ENCODE results near the gene MED31. TPM values are rescaled to one million over a fixed set of nuclear protein-coding genes. Genes with fewer than 3 reads are reported as not detected.
"Not testable (repeated sequence)": the region's sequence is repeated elsewhere in the genome, so short reads cannot be mapped to it uniquely, and the experiment has no call there.

MED31 gene
- total RNA-seq, 2 experiments from 2014 or later, result 23.1 to 23.2 TPM

- POLR2A ChIA-PET, result interaction anchor here (1.0 to 1.4 kb wide), 5 partner anchors 16 to 114 kb away, joined by 3 to 7 read pairs (median 4); partner anchors contain the start of genes KIAA0753 and XAF1
These were observed 6.4 kb upstream of the MED31 start for GRCh38 chr17:6657633-6658287.

GRCh38 chr17:6656797-6657632 lies 5.6 kb upstream of the MED31 start:
- ATAC-seq (ENCODE audit: low read depth) (peak; percentile 80), DNase-seq (peak; percentile 65)
- H3K9me3 Mint-ChIP-seq, result not testable (repeated sequence)
- POLR2A ChIA-PET, result interaction anchor here (1.0 to 1.4 kb wide), 5 partner anchors 15 to 114 kb away, joined by 3 to 7 read pairs (median 4); partner anchors contain the start of genes KIAA0753 and XAF1
- H3K27me3 Mint-ChIP-seq, result peaks cover 15% of the 10 kb centered on the region
- H3K36me3 Mint-ChIP-seq, result peaks cover 20% of the 10 kb centered on the region
- peak overlapping the region; percentile 94 for H3K4me3 Mint-ChIP-seq
- H3K27ac Mint-ChIP-seq, result peak overlapping the region; percentile 87
- peaks cover 42% of the 10 kb centered on the region for H3K4me1 Mint-ChIP-seq

More at GRCh38 chr17:6657633-6658287, 6.4 kb upstream of the MED31 start:
- peak overlapping the region; percentile 94 for H3K4me3 Mint-ChIP-seq
- peak overlapping the region; percentile 87 for H3K27ac Mint-ChIP-seq
- peaks cover 20% of the 10 kb centered on the region for H3K27me3 Mint-ChIP-seq
- no peaks in the 10 kb centered on the region for H3K9me3 Mint-ChIP-seq
- peaks cover 47% of the 10 kb centered on the region for H3K4me1 Mint-ChIP-seq
- H3K36me3 Mint-ChIP-seq, result peaks cover 20% of the 10 kb centered on the region
- ATAC-seq (ENCODE audit: low read depth) (no peak), DNase-seq (no peak)

GRCh38 chr17:6655732-6656361 lies 4.4 kb upstream of the MED31 start:
- peaks cover 14% of the 10 kb centered on the region for H3K27me3 Mint-ChIP-seq
- H3K4me3 Mint-ChIP-seq, result peak overlapping the region; percentile 74
- DNase-seq; H3K9me3 Mint-ChIP-seq; POLR2A ChIA-PET; H3K27ac Mint-ChIP-seq; ATAC-seq (ENCODE audit: low read depth): not testable (repeated sequence)
- peaks cover 17% of the 10 kb centered on the region for H3K36me3 Mint-ChIP-seq
- H3K4me1 Mint-ChIP-seq, result peaks cover 34% of the 10 kb centered on the region

- Mint-ChIP-seq H3K27me3 (peaks cover 12% of the 10 kb centered on the region), H3K4me1 (peaks cover 29% of the 10 kb centered on the region), H3K9me3 (no peaks in the 10 kb centered on the region), H3K4me3 (peak overlapping the region; percentile 64), H3K27ac (no peak overlapping the region), H3K36me3 (peaks cover 16% of the 10 kb centered on the region)
- DNase-seq, result no peak
- POLR2A ChIA-PET, result no interaction called here
- ATAC-seq (ENCODE audit: low read depth), result no peak
These were observed 3.7 kb upstream of the MED31 start for GRCh38 chr17:6654841-6655731.

- Mint-ChIP-seq H3K4me3 (peak overlapping the region; percentile 58), H3K36me3 (peaks cover 11% of the 10 kb centered on the region), H3K27ac (no peak overlapping the region), H3K9me3 (no peaks in the 10 kb centered on the region), H3K4me1 (peaks cover 37% of the 10 kb centered on the region), H3K27me3 (peaks cover 6% of the 10 kb centered on the region)
- peak; percentile 9 for ATAC-seq (ENCODE audit: low read depth)
- no peak for DNase-seq
- POLR2A ChIA-PET, result interaction anchor here (1.1 to 2.9 kb wide), 4 partner anchors 11 to 208 kb away, joined by 3 to 42 read pairs (median 9); partner anchors contain the start of genes KIAA0753, PIMREG, TXNDC17 and XAF1
These were observed 581 bp upstream of the MED31 start for GRCh38 chr17:6651919-6652452.

GRCh38 chr17:6648181-6648580 lies 3.2 kb downstream of the MED31 start:
- H3K36me3 Mint-ChIP-seq, result peaks cover 12% of the 10 kb centered on the region
- H3K4me1 Mint-ChIP-seq, result peaks cover 41% of the 10 kb centered on the region
- POLR2A ChIA-PET, result no interaction called here
- ATAC-seq (ENCODE audit: low read depth) (no peak), DNase-seq (no peak)
- H3K27ac Mint-ChIP-seq, result no peak overlapping the region
- no peak overlapping the region for H3K4me3 Mint-ChIP-seq
- H3K27me3 Mint-ChIP-seq, result no peaks in the 10 kb centered on the region
- no peaks in the 10 kb centered on the region for H3K9me3 Mint-ChIP-seq

- ATAC-seq (ENCODE audit: low read depth), result no peak
- no peaks in the 10 kb centered on the region for H3K27me3 Mint-ChIP-seq
- POLR2A ChIA-PET, result no interaction called here
- H3K36me3 Mint-ChIP-seq, result peaks cover 19% of the 10 kb centered on the region
- peak overlapping the region; percentile 12 for H3K27ac Mint-ChIP-seq
- H3K4me1 Mint-ChIP-seq, result peaks cover 53% of the 10 kb centered on the region
- H3K9me3 Mint-ChIP-seq, result no peaks in the 10 kb centered on the region
- no peak for DNase-seq
- peak overlapping the region; percentile 42 for H3K4me3 Mint-ChIP-seq
These were observed 7.8 kb downstream of the MED31 start for GRCh38 chr17:6643451-6644125.

- Mint-ChIP-seq H3K27ac (no peak overlapping the region), H3K36me3 (peaks cover 17% of the 10 kb centered on the region), H3K27me3 (no peaks in the 10 kb centered on the region), H3K9me3 (no peaks in the 10 kb centered on the region), H3K4me3 (peak overlapping the region; percentile 53), H3K4me1 (peaks cover 50% of the 10 kb centered on the region)
- POLR2A ChIA-PET, result interaction anchor here (1.5 to 4.3 kb wide), 2 partner anchors 8 to 15 kb away, joined by 5 to 42 read pairs; partner anchors contain the start of genes C17orf100 and MED31
- ATAC-seq (ENCODE audit: low read depth) (no peak), DNase-seq (no peak)
These were observed 8.8 kb downstream of the MED31 start for GRCh38 chr17:6642592-6642991.

- Mint-ChIP-seq H3K27me3 (no peaks in the 10 kb centered on the region), H3K9me3 (no peaks in the 10 kb centered on the region), H3K36me3 (peaks cover 13% of the 10 kb centered on the region), H3K4me1 (peaks cover 47% of the 10 kb centered on the region), H3K27ac (peak overlapping the region; percentile 96), H3K4me3 (peak overlapping the region; percentile 97)
- DNase-seq (no peak), ATAC-seq (ENCODE audit: low read depth) (peak; percentile 2)
- POLR2A ChIA-PET, result interaction anchor here (0.6 to 4.3 kb wide), 6 partner anchors 8 to 1940 kb away, joined by 3 to 42 read pairs (median 3); partner anchors contain the start of genes C17orf100 and MED31
These were observed 10.1 kb downstream of the MED31 start for GRCh38 chr17:6641247-6641863.

- H3K4me1 Mint-ChIP-seq, result peaks cover 47% of the 10 kb centered on the region
- peak within 1 kb of the TSS; percentile 96 for H3K27ac Mint-ChIP-seq
- H3K27me3 Mint-ChIP-seq, result no peaks in the 10 kb centered on the region
- H3K4me3 Mint-ChIP-seq, result peak within 1 kb of the TSS; percentile 97
- ATAC-seq (ENCODE audit: low read depth) (peak; percentile 84), DNase-seq (peak; percentile 96)
- H3K9me3 Mint-ChIP-seq, result no peaks in the 10 kb centered on the region
- POLR2A ChIA-PET, result interaction anchor here (0.6 to 4.3 kb wide), 7 partner anchors 10 to 1939 kb away, joined by 3 to 42 read pairs (median 3); partner anchors contain the start of genes C17orf100 and MED31
- H3K36me3 Mint-ChIP-seq, result peaks cover 13% of the 10 kb centered on the region
These were observed 10.7 kb downstream of the MED31 start, which contains the start of the genes KIAA0753 and TXNDC17 for GRCh38 chr17:6640536-6641246. Gene KIAA0753, minus strand, starts transcription at chr17:6640711. Its CDS starts 5,608 bp downstream, at chr17:6635103. Gene TXNDC17, plus strand, starts transcription at chr17:6641060. Its CDS starts 23 bp downstream, at chr17:6641083.

All from activated naive CD8-positive, alpha-beta T cell treated with anti-CD3 and anti-CD28 coated beads, Interleukin-2, amount 10 ng/mL, durations not matched to agents 7 days and 5 days (primary cell).